Lung (tissue), 12 donors: ENCODE measurements around the gene RTBDN. TPM values are rescaled to one million over a fixed set of nuclear protein-coding genes. Genes with fewer than 3 reads are reported as not detected.
A peak's percentile ranks its signal among the peaks of the same experiment; 100 is the strongest.

ENCODE experiments used
- ATAC-seq: fragments of 200-7000 bp; cut with Tn5 transposase; one replicate; pipeline ENCODE4 v1.9.1; 2020; ENCODE audit warnings: moderate number of reproducible peaks; ENCODE audit not compliant: insufficient read depth, low FRiP score
- DNase-seq, 3 donors: peaks; one replicate each; pipeline ENCODE4 v3.0.0-alpha.2; 2013 to 2017
- H3K27ac ChIP-seq, 2 donors: one replicate each; pipeline ENCODE4 v1.5.1; 2013; ENCODE audit warnings: mild to moderate bottlenecking in 2 of 2, moderate library complexity in 2 of 2, control low read depth in 1 of 2, inconsistent platforms in 1 of 2, low read depth in 1 of 2, low read length in 1 of 2
- H3K27me3 ChIP-seq, 3 donors: one replicate each; pipeline ENCODE4 v1.5.1; 2013; ENCODE audit warnings: low read length in 2 of 3; ENCODE audit not compliant: control insufficient read depth in 3 of 3, insufficient read depth in 3 of 3
- H3K36me3 ChIP-seq, 4 donors: one replicate each; pipeline ENCODE4 v1.5.1; 2013; ENCODE audit warnings: low read length in 4 of 4, mild to moderate bottlenecking in 1 of 4, moderate library complexity in 1 of 4; ENCODE audit not compliant: control insufficient read depth in 4 of 4, insufficient read depth in 4 of 4
- H3K4me1 ChIP-seq, 5 donors: one replicate each; pipeline ENCODE4 v1.5.1; 2013; ENCODE audit warnings: low read length in 5 of 5, mild to moderate bottlenecking in 2 of 5, moderate library complexity in 1 of 5; ENCODE audit not compliant: control insufficient read depth in 5 of 5, insufficient read depth in 5 of 5
- H3K4me3 ChIP-seq: one replicate; pipeline ENCODE4 v1.5.1; 2013; ENCODE audit warnings: mild to moderate bottlenecking, control low read depth, moderate library complexity
- H3K9ac ChIP-seq, 2 donors: one replicate each; pipeline ENCODE4 v1.5.1; 2013; ENCODE audit warnings: low read length in 2 of 2, control low read depth in 1 of 2; ENCODE audit not compliant: insufficient read depth in 1 of 2
- H3K9me3 ChIP-seq, 4 donors: one replicate each; pipeline ENCODE4 v1.5.1; 2013; ENCODE audit warnings: low read length in 3 of 4, mild to moderate bottlenecking in 1 of 4, moderate library complexity in 1 of 4; ENCODE audit not compliant: control insufficient read depth in 4 of 4, insufficient read depth in 3 of 4
- CTCF ChIP-seq: IDR thresholded peaks from 2 replicates; pipeline ENCODE4 v1.5.1; 2012; ENCODE audit warnings: mild to moderate bottlenecking; ENCODE audit errors: control extremely low read depth, extremely low read depth
- WGBS, 2 donors: extraction: QIAGEN DNeasy Blood & Tissue Kit; methylation state at CpG; one replicate each; pipeline ENCODE4 v1.1.7; 2013; 5-methylcytosine and 5-hydroxymethylcytosine counted together
- polyA plus RNA-seq, 2 donors: library from polyadenylated mRNA; stranded (reverse); fragments of 200-250 nt; gene quantifications; one replicate each; pipeline ENCODE4 v1.2.1, GENCODE V29; 2013
- total RNA-seq, 2 donors: library from RNA; depleted of rRNA in 1 of 2; stranded (reverse); fragments of >200 nt in 1 of 2; gene quantifications; one replicate each; pipeline ENCODE4 v1.2.1, GENCODE V29; 2014 to 2021
- donor health status: control.
- donor health status: control.
- donor health status: Bipolar disorder and iron deficiency.
- donor health status: healthy.
- donor health status: DM: yes; HTN: yes; CAD: no.

Gene RTBDN
- total and polyA plus RNA-seq, 4 donors: not detected

- 93 to 95% methylated on average over 9 of the region's 9 CpGs for WGBS, 2 donors
- Histone ChIP-seq H3K27ac (peak overlapping the region in 1 of 2 donors; percentile 27), H3K27me3 (no peaks in the 10 kb centered on the region), H3K4me1 (peaks cover 0 to 36% (median 8%) of the 10 kb centered on the region in 5 donors), H3K9ac (no peak overlapping the region), H3K9me3 (no peaks in the 10 kb centered on the region), H3K4me3 (no peak overlapping the region), H3K36me3 (peaks cover 0 to 9% (median 6%) of the 10 kb centered on the region in 4 donors)
- DNase-seq (no peak), ATAC-seq (no peak)
- TF ChIP-seq CTCF: no peak
Measured at GRCh38 chr19:12794971-12795381, 39.4 kb downstream of the RTBDN start.

- Histone ChIP-seq H3K27me3 (no peaks in the 10 kb centered on the region), H3K4me3 (peak overlapping the region; percentile 25), H3K4me1 (peaks cover 0 to 37% (median 8%) of the 10 kb centered on the region in 5 donors), H3K27ac (peak overlapping the region; percentile 98 to 100), H3K36me3 (peaks cover 0 to 4% (median 3%) of the 10 kb centered on the region in 4 donors), H3K9ac (no peak overlapping the region), H3K9me3 (no peaks in the 10 kb centered on the region)
- no peak for TF ChIP-seq CTCF
- WGBS, 2 donors: 64 to 65% methylated on average over 7 of the region's 7 CpGs
- no peak for ATAC-seq
- no peak for DNase-seq
Measured at GRCh38 chr19:12794196-12794941, 40.0 kb downstream of the RTBDN start.

GRCh38 chr19:12793290-12794195, 40.8 kb downstream of the RTBDN start:
- DNase-seq (peak; percentile 95 to 96 (median 96)), ATAC-seq (peak; percentile 32)
- Histone ChIP-seq H3K27me3 (no peaks in the 10 kb centered on the region), H3K4me3 (peak overlapping the region; percentile 69), H3K4me1 (peaks cover 0 to 46% (median 14%) of the 10 kb centered on the region in 5 donors), H3K9me3 (no peaks in the 10 kb centered on the region), H3K9ac (peak overlapping the region; percentile 63 to 71), H3K27ac (peak overlapping the region; percentile 98 to 100), H3K36me3 (peaks cover 0 to 4% (median 0%) of the 10 kb centered on the region in 4 donors)
- WGBS, 2 donors: 0 to 1% methylated on average over 51 to 81 of the region's 81 CpGs
- TF ChIP-seq CTCF: no peak
